Activated CD4-positive, alpha-beta T cell treated with anti-CD3 and anti-CD28 coated beads, Interleukin-2, amount 50 U/mL, for 24 hours (primary cell): ENCODE measurements around the gene NRARP.
"Not testable (repeated sequence)": the region's sequence is repeated elsewhere in the genome, so short reads cannot be mapped to it uniquely, and the experiment has no call there.

Experiments used
- DNase-seq, 2 donors: peaks; one replicate each; pipeline ENCODE4 v3.0.0-alpha.2; 2020; ENCODE audit warnings: low read depth in 1 of 2, low spot score in 1 of 2

Gene NRARP

GRCh38 chr9:137262909-137263285, 39.2 kb downstream of the NRARP start:
- DNase-seq, result no peak

DNA sequence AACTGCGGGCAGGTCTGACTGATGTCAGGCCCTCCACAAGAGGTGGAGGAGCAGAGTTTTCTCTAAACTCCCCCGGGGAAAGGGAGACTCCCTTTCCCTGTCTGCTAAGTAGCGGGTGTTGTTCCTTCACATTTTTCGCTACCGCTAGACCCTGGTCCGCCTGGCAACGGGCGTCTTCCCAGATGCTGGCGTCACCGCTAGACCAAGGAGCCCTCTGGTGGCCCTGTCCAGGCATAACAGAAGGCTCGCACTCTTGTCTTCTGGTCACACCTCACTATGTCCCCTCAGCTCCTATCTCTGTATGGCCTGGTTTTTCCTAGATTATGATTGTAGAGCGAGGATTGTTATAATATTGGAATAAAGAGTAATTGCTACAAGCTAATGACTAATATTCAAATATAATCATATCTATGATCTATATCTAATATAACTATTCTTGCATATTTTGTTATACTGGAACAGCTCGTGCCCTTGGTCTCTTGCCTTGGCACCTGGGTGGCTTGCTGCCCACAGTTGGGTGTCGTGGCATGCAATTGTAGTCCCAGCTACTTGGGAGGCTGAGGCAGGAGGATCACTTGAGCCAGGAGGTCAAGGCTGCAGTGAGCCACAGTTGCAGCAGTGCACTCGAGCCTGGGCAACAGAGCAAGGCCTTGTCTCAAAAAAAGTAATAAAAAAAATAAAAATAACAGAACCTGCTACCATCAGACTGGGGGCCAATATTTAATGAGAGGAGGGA, 39.7 kb downstream of the NRARP start:
- not testable (repeated sequence) for DNase-seq

- DNase-seq, result no peak
These were observed 45.2 kb downstream of the NRARP start for GRCh38 chr9:137256856-137257255.

- no peak for DNase-seq
These were observed 45.7 kb downstream of the NRARP start for GRCh38 chr9:137256362-137256761.

GRCh38 chr9:137255448-137256114, 46.5 kb downstream of the NRARP start:
- DNase-seq, result no peak

- DNase-seq, result peak; percentile 93 to 94
These were observed 47.2 kb downstream of the NRARP start, which contains the start of gene NELFB for GRCh38 chr9:137254624-137255447. Gene NELFB, plus strand, starts transcription at chr9:137255327.

- no peak for DNase-seq
These were observed 48.1 kb downstream of the NRARP start for GRCh38 chr9:137253717-137254623.

GRCh38 chr9:137252555-137253506, 49.2 kb downstream of the NRARP start:
- no peak for DNase-seq

DNA sequence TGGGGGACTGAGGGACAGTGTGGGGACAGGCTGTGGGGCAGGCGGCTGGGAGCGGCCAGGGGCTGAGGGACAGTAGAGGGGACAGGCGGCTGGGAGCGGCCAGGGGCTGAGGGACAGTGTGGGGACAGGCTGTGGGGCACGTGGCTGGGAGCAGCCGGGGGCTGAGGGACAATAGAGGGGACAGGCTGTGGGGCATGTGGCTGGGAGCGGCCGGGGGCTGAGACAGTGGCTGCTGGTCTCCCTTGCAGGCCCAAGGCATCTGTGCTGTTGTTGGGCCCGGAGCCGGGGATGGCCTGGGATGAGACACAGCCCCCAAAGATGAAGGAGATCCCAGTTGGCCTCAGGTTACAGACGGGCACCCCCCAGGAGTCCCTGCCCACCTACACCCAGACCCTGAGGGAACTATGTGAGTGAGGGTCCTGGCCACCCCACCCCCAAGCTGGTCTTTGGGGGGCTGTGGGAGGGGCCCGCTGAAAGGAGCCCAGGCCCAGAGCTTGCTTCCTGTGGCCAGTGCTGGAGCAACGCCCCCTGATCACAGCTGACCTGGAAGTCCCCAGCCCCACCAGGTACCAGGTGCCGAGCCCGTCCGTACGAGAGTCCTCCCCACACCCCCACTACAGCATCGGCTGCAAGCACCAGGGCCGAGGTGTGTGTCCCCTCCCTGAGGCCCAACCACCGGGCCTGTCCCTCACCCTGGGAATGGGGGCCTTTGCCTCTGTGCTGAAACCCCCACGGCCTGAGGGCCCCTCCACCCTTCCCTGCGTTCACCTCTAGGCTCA, 50.4 kb downstream of the NRARP start:
- DNase-seq, result no peak

DNA sequence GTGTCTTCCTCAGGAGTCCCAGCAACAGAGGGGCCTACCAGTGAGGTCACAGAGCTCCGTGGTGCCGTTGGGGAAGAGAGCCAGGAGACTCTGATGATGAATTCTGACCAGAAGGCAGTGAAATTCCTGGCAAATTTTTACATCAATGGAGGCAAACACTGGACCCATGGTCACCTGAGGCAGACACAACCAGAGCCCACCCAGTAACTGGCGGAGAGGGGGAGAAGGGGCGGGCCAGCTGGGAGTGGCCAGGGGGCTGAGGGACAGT, 50.9 kb downstream of the NRARP start, which contains the start of gene STPG3:
Gene STPG3 (plus strand): TSS at position 93 of the 268 bp plus-strand sequence. CDS start 1 bp downstream, at position 94.
- no peak for DNase-seq

GRCh38 chr9:137250329-137251193, 51.5 kb downstream of the NRARP start:
- DNase-seq, result no peak
